Measurements from ENCODE around the gene CSRNP3. TPM values are rescaled to one million over a fixed set of nuclear protein-coding genes. Genes with fewer than 3 reads are reported as not detected.
"Not testable (repeated sequence)": the region's sequence is repeated elsewhere in the genome, so short reads cannot be mapped to it uniquely, and the experiment has no call there.

The CSRNP3 gene
- total RNA-seq, 1 donor from 2014 or later, result 0.26 TPM

DNA sequence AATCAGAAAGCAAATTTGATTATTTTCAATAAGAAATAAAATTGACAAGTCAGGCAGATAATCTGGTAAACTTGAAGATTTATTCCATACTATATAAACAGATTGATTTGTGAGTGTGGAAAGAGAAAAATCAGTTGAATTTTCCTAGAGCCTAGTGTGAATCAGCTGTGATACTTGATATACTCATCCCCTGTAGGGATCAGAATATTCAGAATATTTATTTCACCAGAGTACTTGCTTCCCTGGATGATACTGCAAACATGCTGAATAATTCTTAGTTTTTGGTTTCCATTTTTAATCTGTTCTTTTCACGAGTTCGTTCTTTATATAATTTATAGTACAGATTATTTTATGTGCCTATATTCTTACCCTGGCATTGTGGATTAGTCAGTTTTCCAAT, 181.7 kb downstream of the CSRNP3 start:
- FAIRE-seq (no peak), DNase-seq (ENCODE audit: low read depth) (no peak)
- TF ChIP-seq, protein P1, sequence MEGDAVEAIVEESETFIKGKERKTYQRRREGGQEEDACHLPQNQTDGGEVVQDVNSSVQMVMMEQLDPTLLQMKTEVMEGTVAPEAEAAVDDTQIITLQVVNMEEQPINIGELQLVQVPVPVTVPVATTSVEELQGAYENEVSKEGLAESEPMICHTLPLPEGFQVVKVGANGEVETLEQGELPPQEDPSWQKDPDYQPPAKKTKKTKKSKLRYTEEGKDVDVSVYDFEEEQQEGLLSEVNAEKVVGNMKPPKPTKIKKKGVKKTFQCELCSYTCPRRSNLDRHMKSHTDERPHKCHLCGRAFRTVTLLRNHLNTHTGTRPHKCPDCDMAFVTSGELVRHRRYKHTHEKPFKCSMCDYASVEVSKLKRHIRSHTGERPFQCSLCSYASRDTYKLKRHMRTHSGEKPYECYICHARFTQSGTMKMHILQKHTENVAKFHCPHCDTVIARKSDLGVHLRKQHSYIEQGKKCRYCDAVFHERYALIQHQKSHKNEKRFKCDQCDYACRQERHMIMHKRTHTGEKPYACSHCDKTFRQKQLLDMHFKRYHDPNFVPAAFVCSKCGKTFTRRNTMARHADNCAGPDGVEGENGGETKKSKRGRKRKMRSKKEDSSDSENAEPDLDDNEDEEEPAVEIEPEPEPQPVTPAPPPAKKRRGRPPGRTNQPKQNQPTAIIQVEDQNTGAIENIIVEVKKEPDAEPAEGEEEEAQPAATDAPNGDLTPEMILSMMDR (IDR thresholded peaks at IDR 0.05; ENCODE audit: insufficient read depth, low read length, severe bottlenecking), result no peak
- no peaks in the 10 kb centered on the region for H3K27me3 ChIP-seq (ENCODE audit: control insufficient read depth, insufficient read depth, low read length)
- H3K36me3 ChIP-seq (ENCODE audit: control insufficient read depth, insufficient read depth, low read length), result no peaks in the 10 kb centered on the region
- H3K4me3 ChIP-seq (ENCODE audit: low read depth, low read length), result no peak overlapping the region

DNA sequence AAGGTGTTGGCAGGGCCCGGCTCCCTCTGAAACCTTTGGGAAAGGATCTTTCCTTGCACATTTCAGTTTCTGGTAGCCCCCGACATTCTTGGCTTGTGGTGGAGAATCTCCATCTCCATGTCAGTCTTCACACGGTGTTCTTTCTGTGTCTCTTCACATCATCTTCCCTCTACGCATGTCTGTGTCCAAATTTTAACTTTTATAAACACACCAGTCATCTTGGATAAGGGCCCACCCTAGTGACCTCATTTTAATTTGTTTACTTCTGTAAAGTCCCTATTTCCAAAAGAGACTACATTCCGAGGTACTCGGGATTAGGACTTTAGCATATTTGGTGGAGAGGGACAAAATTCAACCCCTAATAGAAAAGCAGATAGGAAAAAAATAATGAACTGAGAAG, 186.2 kb downstream of the CSRNP3 start:
- H3K27me3 ChIP-seq (ENCODE audit: control insufficient read depth, insufficient read depth, low read length), result no peaks in the 10 kb centered on the region
- TF ChIP-seq, protein P1 (IDR thresholded peaks at IDR 0.05; ENCODE audit: insufficient read depth, low read length, severe bottlenecking), result no peak
- FAIRE-seq (no peak), DNase-seq (ENCODE audit: low read depth) (no peak)
- no peak overlapping the region for H3K4me3 ChIP-seq (ENCODE audit: low read depth, low read length)
- H3K36me3 ChIP-seq (ENCODE audit: control insufficient read depth, insufficient read depth, low read length), result no peaks in the 10 kb centered on the region

DNA sequence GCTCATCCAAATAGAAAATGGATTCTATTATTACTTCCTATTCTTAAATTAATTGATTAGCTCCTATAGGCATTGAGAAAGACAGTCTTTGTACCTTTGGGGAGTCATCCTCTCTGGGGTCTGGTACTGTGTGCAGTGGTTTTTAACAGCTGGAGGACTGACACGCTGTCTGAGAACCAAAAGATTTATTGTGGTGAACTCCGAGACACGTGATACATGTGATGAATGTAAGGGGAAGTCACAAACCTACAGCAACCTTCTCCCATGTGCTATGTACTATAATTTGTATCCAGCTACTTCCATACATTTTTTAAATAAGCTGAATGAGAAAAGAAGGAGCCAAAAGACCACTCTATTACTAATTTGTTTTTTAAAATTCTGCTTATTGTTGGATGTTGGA, 190.9 kb downstream of the CSRNP3 start:
- no peaks in the 10 kb centered on the region for H3K27me3 ChIP-seq (ENCODE audit: control insufficient read depth, insufficient read depth, low read length)
- FAIRE-seq (no peak), DNase-seq (ENCODE audit: low read depth) (no peak)
- TF ChIP-seq, protein P1 (IDR thresholded peaks at IDR 0.05; ENCODE audit: insufficient read depth, low read length, severe bottlenecking), result no peak
- no peak overlapping the region for H3K4me3 ChIP-seq (ENCODE audit: low read depth, low read length)
- no peaks in the 10 kb centered on the region for H3K36me3 ChIP-seq (ENCODE audit: control insufficient read depth, insufficient read depth, low read length)

DNA sequence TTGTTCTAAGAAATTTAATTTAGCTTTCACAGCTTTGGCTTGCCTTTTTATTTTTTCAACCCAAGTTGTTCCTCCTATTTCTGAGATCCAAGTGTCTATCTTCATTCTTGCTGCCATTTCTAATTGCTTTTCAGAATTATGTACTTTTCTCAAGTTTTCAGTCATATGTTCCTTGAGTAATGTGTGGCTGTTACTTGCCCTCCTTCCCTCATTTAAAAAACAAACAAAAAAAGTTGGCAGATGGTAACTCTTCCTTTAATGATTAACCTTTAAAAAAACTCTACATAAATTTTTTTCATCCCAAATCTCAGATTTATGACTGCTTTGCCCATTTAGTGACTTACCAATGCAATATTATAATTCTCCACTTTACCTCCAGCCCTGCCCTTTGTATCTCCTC, 193.2 kb downstream of the CSRNP3 start:
- H3K27me3 ChIP-seq (ENCODE audit: control insufficient read depth, insufficient read depth, low read length), result no peaks in the 10 kb centered on the region
- no peaks in the 10 kb centered on the region for H3K36me3 ChIP-seq (ENCODE audit: control insufficient read depth, insufficient read depth, low read length)
- no peak overlapping the region for H3K4me3 ChIP-seq (ENCODE audit: low read depth, low read length)
- FAIRE-seq (no peak), DNase-seq (ENCODE audit: low read depth) (no peak)
- TF ChIP-seq, protein P1 (IDR thresholded peaks at IDR 0.05; ENCODE audit: insufficient read depth, low read length, severe bottlenecking), result no peak

DNA sequence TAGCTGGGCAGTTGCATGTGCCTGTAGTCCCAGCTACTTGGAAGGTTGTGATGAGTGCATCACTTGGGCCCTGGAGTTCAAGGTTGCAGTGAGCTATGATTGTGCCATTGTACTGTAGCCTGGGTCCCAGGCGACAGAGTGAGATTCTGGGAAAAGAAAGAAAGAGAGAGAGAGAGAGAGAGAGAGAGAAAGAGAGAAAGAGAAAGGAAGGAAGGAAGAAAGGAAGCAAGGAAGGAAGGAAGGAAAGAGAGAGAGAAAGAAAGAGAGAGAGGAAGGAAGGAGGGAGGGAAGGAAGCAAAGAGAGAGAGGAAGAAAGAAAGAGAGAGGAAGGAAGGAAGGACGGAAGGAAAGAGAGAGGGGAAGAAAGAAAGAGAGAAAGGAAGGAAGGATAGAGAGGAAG, 196.1 kb downstream of the CSRNP3 start:
- Histone ChIP-seq H3K36me3 (ENCODE audit: control insufficient read depth, insufficient read depth, low read length) (no peaks in the 10 kb centered on the region), H3K27me3 (ENCODE audit: control insufficient read depth, insufficient read depth, low read length) (no peaks in the 10 kb centered on the region), H3K4me3 (ENCODE audit: low read depth, low read length) (no peak overlapping the region)
- TF ChIP-seq, protein P1 (IDR thresholded peaks at IDR 0.05; ENCODE audit: insufficient read depth, low read length, severe bottlenecking), result no peak
- FAIRE-seq, result no peak
- DNase-seq (ENCODE audit: low read depth), result no peak

DNA sequence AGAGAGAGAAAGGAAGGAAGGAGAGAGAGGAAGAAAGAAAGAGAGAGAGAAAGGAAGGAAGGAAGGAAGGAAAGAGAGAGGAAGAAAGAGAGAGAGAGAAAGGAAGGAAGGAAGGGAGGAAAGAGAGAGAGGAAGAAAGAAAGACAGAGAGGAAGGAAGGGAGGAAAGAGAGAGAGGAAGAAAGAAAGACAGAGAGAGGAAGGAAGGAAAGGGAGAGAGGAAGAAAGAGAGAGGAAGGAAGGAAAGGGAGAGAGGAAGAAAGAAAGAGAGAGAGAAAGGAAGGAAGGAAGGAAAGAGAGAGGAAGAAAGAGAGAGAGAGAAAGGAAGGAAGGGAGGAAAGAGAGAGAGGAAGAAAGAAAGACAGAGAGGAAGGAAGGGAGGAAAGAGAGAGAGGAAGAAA, 196.6 kb downstream of the CSRNP3 start:
- H3K27me3 ChIP-seq (ENCODE audit: control insufficient read depth, insufficient read depth, low read length); H3K4me3 ChIP-seq (ENCODE audit: low read depth, low read length); FAIRE-seq; DNase-seq (ENCODE audit: low read depth); H3K36me3 ChIP-seq (ENCODE audit: control insufficient read depth, insufficient read depth, low read length): not testable (repeated sequence)

Measured in bronchial epithelial cell (primary cell).